HEK293 (cell line): Measurements from ENCODE around the gene KCNQ1.

Experiments
- CTCF ChIA-PET: fragments of 350-600 bp; formaldehyde crosslinking; extraction: SDS; loops from one replicate; lab custom pipeline; 2021; ENCODE audit warnings: antibody characterized with exemption; lab: Yijun Ruan, JAX
- POLR2A ChIA-PET: fragments of 300-600 bp; formaldehyde crosslinking; extraction: SDS; loops from one replicate; lab custom pipeline; 2020; ENCODE audit warnings: antibody characterized with exemption, inconsistent platforms; lab: Yijun Ruan, JAX
- H3K27ac ChIP-seq: fragments of 200-500 bp; sonication (Bioruptor generic); 2 replicates; pipeline ENCODE4 v1.5.1; 2014; ENCODE audit warnings: low read depth, low read length, control low read depth, inconsistent platforms; ENCODE audit errors: extremely low read depth
- H3K36me3 ChIP-seq, 2 experiments: fragments of 200-500 bp in 1 of 2; sonication (Bioruptor generic) in 1 of 2; 1 replicate in 1 of 2; 2 replicates in 1 of 2; pipeline ENCODE4 v1.5.1; 2014 to 2017; ENCODE audit warnings: inconsistent platforms in 2 of 2, low read length in 2 of 2; ENCODE audit not compliant: control insufficient read depth in 2 of 2, insufficient read depth in 1 of 2
- H3K4me1 ChIP-seq: fragments of 200-500 bp; sonication (Bioruptor generic); 2 replicates; pipeline ENCODE4 v1.5.1; 2014; ENCODE audit warnings: mild to moderate bottlenecking, low read length, inconsistent platforms; ENCODE audit not compliant: control insufficient read depth, insufficient read depth
- H3K4me3 ChIP-seq: 2 replicates; pipeline ENCODE4 v1.5.1; 2011; ENCODE audit warnings: low read depth, mild to moderate bottlenecking, control low read depth, low read length, moderate library complexity
- H3K9me3 ChIP-seq: fragments of 200-500 bp; sonication (Bioruptor generic); 2 replicates; pipeline ENCODE4 v1.5.1; 2014; ENCODE audit warnings: low read depth, low read length, inconsistent platforms; ENCODE audit not compliant: control insufficient read depth, insufficient read depth
- BCL11A ChIP-seq: fragments of 450-650 bp; formaldehyde crosslinking; IDR thresholded peaks from 2 replicates; pipeline ENCODE4 v1.5.1; 2016; ENCODE audit warnings: low read depth, missing biosample characterization, missing genetic modification characterization
- HOXD13 ChIP-seq: sonication (generic); formaldehyde crosslinking; IDR thresholded peaks from 2 replicates; pipeline ENCODE4 v1.8.0; 2022; ENCODE audit warnings: missing genetic modification reagents, borderline replicate concordance
- KLF9 ChIP-seq: fragments of 450-650 bp; formaldehyde crosslinking; IDR thresholded peaks from 2 replicates; pipeline ENCODE4 v1.5.1; 2016; ENCODE audit warnings: missing biosample characterization, missing genetic modification characterization, low read depth
- SCRT2 ChIP-seq: fragments of 450-650 bp; formaldehyde crosslinking; IDR thresholded peaks from 2 replicates; pipeline ENCODE4 v1.5.1; 2016; ENCODE audit warnings: missing biosample characterization, missing genetic modification characterization
- SETDB1 ChIP-seq: IDR thresholded peaks from one replicate; pipeline ENCODE4 v1.6.1; 2017; ENCODE audit warnings: mild to moderate bottlenecking, low read length, moderate library complexity, mixed read lengths; ENCODE audit not compliant: insufficient read length
- ZBTB7A ChIP-seq: fragments of 450-650 bp; formaldehyde crosslinking; IDR thresholded peaks from 2 replicates; pipeline ENCODE4 v1.5.1; 2016; ENCODE audit warnings: low read depth, missing biosample characterization, missing genetic modification characterization
- ZBTB8A ChIP-seq: fragments of 450-650 bp; formaldehyde crosslinking; IDR thresholded peaks from 2 replicates; pipeline ENCODE4 v1.5.1; 2016; ENCODE audit warnings: missing biosample characterization, missing genetic modification characterization
- ZIC2 ChIP-seq: fragments of 450-650 bp; formaldehyde crosslinking; IDR thresholded peaks from 2 replicates; pipeline ENCODE4 v1.5.1; 2016; ENCODE audit warnings: missing biosample characterization, missing genetic modification characterization
- ZNF214 ChIP-seq: fragments of 450-650 bp; formaldehyde crosslinking; IDR thresholded peaks from 2 replicates; pipeline ENCODE4 v1.5.1; 2017; ENCODE audit warnings: missing biosample characterization, mild to moderate bottlenecking, missing genetic modification characterization, borderline replicate concordance
- ZNF239 ChIP-seq: fragments of 450-650 bp; formaldehyde crosslinking; IDR thresholded peaks from 2 replicates; pipeline ENCODE4 v1.5.1; 2016; ENCODE audit warnings: missing biosample characterization, missing genetic modification characterization
- ZNF501 ChIP-seq: fragments of 450-650 bp; formaldehyde crosslinking; IDR thresholded peaks from 2 replicates; pipeline ENCODE4 v1.5.1; 2016; ENCODE audit warnings: missing biosample characterization, missing genetic modification characterization
- ZNF544 ChIP-seq: fragments of 450-650 bp; formaldehyde crosslinking; IDR thresholded peaks from 2 replicates; pipeline ENCODE4 v1.5.0; 2017; ENCODE audit warnings: missing biosample characterization, missing genetic modification characterization
- ZNF548 ChIP-seq: fragments of 450-650 bp; formaldehyde crosslinking; IDR thresholded peaks from 2 replicates; pipeline ENCODE4 v1.5.1; 2016; ENCODE audit warnings: missing biosample characterization, missing genetic modification characterization
- ZNF558 ChIP-seq: fragments of 450-650 bp; formaldehyde crosslinking; IDR thresholded peaks from 2 replicates; pipeline ENCODE4 v1.5.1; 2016; ENCODE audit warnings: missing biosample characterization, missing genetic modification characterization
- ZNF560 ChIP-seq: fragments of 450-650 bp; formaldehyde crosslinking; IDR thresholded peaks from 2 replicates; pipeline ENCODE4 v1.5.1; 2017; ENCODE audit warnings: missing biosample characterization, missing genetic modification characterization, borderline replicate concordance
- ZNF768 ChIP-seq: fragments of 450-650 bp; formaldehyde crosslinking; IDR thresholded peaks from 2 replicates; pipeline ENCODE4 v1.5.1; 2018; ENCODE audit warnings: missing biosample characterization, mild to moderate bottlenecking, missing genetic modification characterization
- ZNF776 ChIP-seq: fragments of 450-650 bp; formaldehyde crosslinking; IDR thresholded peaks from 2 replicates; pipeline ENCODE4 v1.5.0; 2017; ENCODE audit warnings: missing biosample characterization, missing genetic modification characterization, borderline replicate concordance
- ZNF777 ChIP-seq: fragments of 450-650 bp; formaldehyde crosslinking; IDR thresholded peaks from 2 replicates; pipeline ENCODE4 v1.5.1; 2017; ENCODE audit warnings: missing biosample characterization, missing genetic modification characterization, borderline replicate concordance
- ZNF791 ChIP-seq: fragments of 450-650 bp; formaldehyde crosslinking; IDR thresholded peaks from 2 replicates; pipeline ENCODE4 v1.5.1; 2016; ENCODE audit warnings: missing biosample characterization, missing genetic modification characterization
- ZNF792 ChIP-seq: fragments of 450-650 bp; formaldehyde crosslinking; IDR thresholded peaks from 2 replicates; pipeline ENCODE4 v1.5.1; 2016; ENCODE audit warnings: missing biosample characterization, missing genetic modification characterization
- ZSCAN16 ChIP-seq: fragments of 450-650 bp; formaldehyde crosslinking; IDR thresholded peaks from 2 replicates; pipeline ENCODE4 v1.5.1; 2016; ENCODE audit warnings: missing biosample characterization, missing genetic modification characterization
- ZSCAN18 ChIP-seq: fragments of 450-650 bp; formaldehyde crosslinking; IDR thresholded peaks from 2 replicates; pipeline ENCODE4 v1.5.1; 2016; ENCODE audit warnings: missing biosample characterization, missing genetic modification characterization

Gene KCNQ1

GRCh38 chr11:2534957-2535672 is 90.3 kb downstream of the KCNQ1 start (continued):
- no peak for TF ChIP-seq ZBTB7A (tag by site-specific recombination)
- TF ChIP-seq ZNF239: no peak
- no peak for TF ChIP-seq SETDB1
- TF ChIP-seq ZSCAN18 (tag by site-specific recombination): no peak
- no peak for TF ChIP-seq ZNF560 (tag by site-specific recombination)
- no peak for TF ChIP-seq ZNF544

- ChIA-PET POLR2A (no interaction called here), CTCF (interaction anchor here (0.6 to 7.0 kb wide), 2 partner anchors 353 to 374 kb away, joined by 3 to 456 read pairs; partner anchors contain the start of gene CDKN1C)
- Histone ChIP-seq H3K36me3 (no peaks in the 10 kb centered on the region), H3K4me3 (no peak overlapping the region), H3K4me1 (no peaks in the 10 kb centered on the region), H3K27ac (no peak overlapping the region), H3K9me3 (no peaks in the 10 kb centered on the region)
- TF ChIP-seq HOXD13 (CRISPR knock-in tag) (no peak), ZNF548 (tag by site-specific recombination) (no peak), ZNF501 (no peak), ZSCAN16 (tag by site-specific recombination) (no peak), ZNF558 (no peak), ZIC2 (tag by site-specific recombination) (no peak), ZNF776 (tag by site-specific recombination) (no peak), ZNF791 (tag by site-specific recombination) (no peak), ZNF214 (no peak), ZSCAN18 (tag by site-specific recombination) (no peak), ZBTB8A (tag by site-specific recombination) (no peak), BCL11A (tag by site-specific recombination) (no peak), KLF9 (tag by site-specific recombination) (no peak), ZNF777 (tag by site-specific recombination) (no peak), SCRT2 (no peak), ZNF792 (tag by site-specific recombination) (no peak), ZNF768 (no peak)
Observed at GRCh38 chr11:2535673-2536439, 91.0 kb downstream of the KCNQ1 start.
